ENCODE data around the gene AMOTL1. TPM values are rescaled to one million over a fixed set of nuclear protein-coding genes. Genes with fewer than 3 reads are reported as not detected.

Gene AMOTL1
- total RNA-seq, 1 donor from 2014 or later, result 22.6 TPM

DNA sequence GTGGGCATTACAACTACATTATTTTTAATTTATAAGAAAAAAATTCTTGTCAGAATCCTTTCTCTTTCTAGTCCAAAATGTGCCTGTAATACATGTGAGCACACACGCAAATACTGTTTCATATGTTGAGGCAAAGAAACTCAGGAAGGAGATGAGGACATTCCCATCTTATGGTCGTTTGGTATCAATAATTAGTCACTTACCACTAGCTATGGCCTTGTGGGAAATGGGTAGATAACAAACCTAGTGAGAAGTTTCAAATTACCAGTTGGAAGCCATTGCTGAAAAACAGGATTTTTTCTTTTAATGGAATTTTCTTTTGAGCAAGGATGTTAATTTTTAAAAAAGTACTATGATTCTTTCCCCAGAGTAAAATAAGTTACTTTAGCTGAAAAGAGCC, 25.7 kb downstream of the AMOTL1 start:
- H3K36me3 Mint-ChIP-seq, result peaks cover 20% of the 10 kb centered on the region
- no peaks in the 10 kb centered on the region for H3K9me3 ChIP-seq (ENCODE audit: low read depth)
- H3K9me3 Mint-ChIP-seq, result no peaks in the 10 kb centered on the region
- H3K79me2 ChIP-seq (ENCODE audit: low read depth), result peaks cover 86% of the 10 kb centered on the region
- no peak overlapping the region for H3K4me2 ChIP-seq
- H3F3A ChIP-seq (ENCODE audit: low read depth), result no peaks in the 10 kb centered on the region
- TF ChIP-seq EZH2phosphoT487 (IDR thresholded peaks at IDR 0.05) (no peak), EZH2 (IDR thresholded peaks at IDR 0.05) (no peak), CTCF (IDR thresholded peaks at IDR 0.05) (no peak)
- H3K27ac Mint-ChIP-seq, result no peak overlapping the region
- H3K4me1 Mint-ChIP-seq, result peaks cover 9% of the 10 kb centered on the region
- no peak overlapping the region for H3K4me3 ChIP-seq
- H3K27me3 ChIP-seq, result no peaks in the 10 kb centered on the region
- H4K20me1 ChIP-seq (ENCODE audit: low read depth), result peaks cover 68% of the 10 kb centered on the region
- no peak overlapping the region for H3K27ac ChIP-seq
- H3K36me3 ChIP-seq, result no peaks in the 10 kb centered on the region
- H3K4me1 ChIP-seq, result no peaks in the 10 kb centered on the region
- no peak overlapping the region for H2AFZ ChIP-seq (replicated peaks)
- no peak overlapping the region for H3K9ac ChIP-seq
- DNase-seq (ENCODE audit: low spot score), result no peak
- no peaks in the 10 kb centered on the region for H3K27me3 Mint-ChIP-seq (ENCODE audit: insufficient read depth, low read depth)
- no peak overlapping the region for H3K4me3 Mint-ChIP-seq

DNA sequence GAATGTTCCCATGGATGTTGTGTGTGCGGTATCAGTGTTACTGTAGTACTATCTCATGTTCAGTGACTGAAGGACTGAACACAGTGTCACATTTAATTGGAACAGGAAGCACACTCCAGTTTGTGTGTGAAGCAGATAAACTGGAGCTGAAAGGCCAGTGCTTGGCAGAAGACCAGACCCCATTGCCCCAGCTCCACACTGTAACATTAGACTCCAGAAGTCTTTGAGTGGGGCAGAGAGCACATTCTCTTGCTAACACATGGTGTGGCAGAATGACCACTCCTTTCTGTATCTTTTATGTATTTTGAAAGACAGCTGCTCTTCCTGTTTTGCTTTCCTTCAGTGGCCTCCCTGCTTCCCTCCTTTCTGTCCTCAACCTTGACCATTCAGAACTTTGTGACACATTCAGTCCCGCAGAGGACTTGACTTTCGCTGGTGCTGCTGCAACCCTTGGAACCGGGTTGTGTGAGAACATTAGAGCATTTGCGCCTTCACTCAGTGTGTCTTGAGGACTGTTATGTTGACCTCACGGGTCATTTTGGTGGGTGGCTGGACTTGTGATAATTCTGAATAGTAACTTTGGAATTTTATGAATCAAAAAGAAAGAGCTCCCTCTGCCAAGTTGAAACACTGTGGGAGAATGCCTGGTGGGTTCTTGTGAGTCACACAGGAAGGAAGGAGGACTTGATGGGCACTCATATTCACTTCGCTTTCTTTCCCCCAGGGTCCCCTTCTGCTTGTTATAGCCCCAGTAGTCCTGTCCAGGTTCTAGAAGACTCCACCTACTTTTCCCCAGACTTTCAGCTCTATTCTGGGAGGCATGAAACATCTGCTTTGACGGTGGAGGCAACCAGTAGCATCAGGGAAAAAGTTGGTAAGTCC, 26.4 kb downstream of the AMOTL1 start:
- H3K4me1 ChIP-seq, result no peaks in the 10 kb centered on the region
- no peaks in the 10 kb centered on the region for H3K27me3 ChIP-seq
- H3K79me2 ChIP-seq (ENCODE audit: low read depth), result peaks cover 79% of the 10 kb centered on the region
- no peak overlapping the region for H3K27ac ChIP-seq
- H3K4me3 ChIP-seq, result no peak overlapping the region
- H3K27ac Mint-ChIP-seq, result no peak overlapping the region
- H3K27me3 Mint-ChIP-seq (ENCODE audit: insufficient read depth, low read depth), result no peaks in the 10 kb centered on the region
- H4K20me1 ChIP-seq (ENCODE audit: low read depth), result peaks cover 63% of the 10 kb centered on the region
- H3K4me1 Mint-ChIP-seq, result peaks cover 9% of the 10 kb centered on the region
- H3K36me3 Mint-ChIP-seq, result peaks cover 20% of the 10 kb centered on the region
- H3K4me2 ChIP-seq, result no peak overlapping the region
- DNase-seq (ENCODE audit: low spot score), result no peak
- H3K9ac ChIP-seq, result no peak overlapping the region
- TF ChIP-seq CTCF (IDR thresholded peaks at IDR 0.05), result no peak
- TF ChIP-seq EZH2phosphoT487 (IDR thresholded peaks at IDR 0.05), result no peak
- no peaks in the 10 kb centered on the region for H3K36me3 ChIP-seq
- H3F3A ChIP-seq (ENCODE audit: low read depth), result no peaks in the 10 kb centered on the region
- H2AFZ ChIP-seq (replicated peaks), result no peak overlapping the region
- no peaks in the 10 kb centered on the region for H3K9me3 Mint-ChIP-seq
- H3K9me3 ChIP-seq (ENCODE audit: low read depth), result no peaks in the 10 kb centered on the region
- no peak overlapping the region for H3K4me3 Mint-ChIP-seq

DNA sequence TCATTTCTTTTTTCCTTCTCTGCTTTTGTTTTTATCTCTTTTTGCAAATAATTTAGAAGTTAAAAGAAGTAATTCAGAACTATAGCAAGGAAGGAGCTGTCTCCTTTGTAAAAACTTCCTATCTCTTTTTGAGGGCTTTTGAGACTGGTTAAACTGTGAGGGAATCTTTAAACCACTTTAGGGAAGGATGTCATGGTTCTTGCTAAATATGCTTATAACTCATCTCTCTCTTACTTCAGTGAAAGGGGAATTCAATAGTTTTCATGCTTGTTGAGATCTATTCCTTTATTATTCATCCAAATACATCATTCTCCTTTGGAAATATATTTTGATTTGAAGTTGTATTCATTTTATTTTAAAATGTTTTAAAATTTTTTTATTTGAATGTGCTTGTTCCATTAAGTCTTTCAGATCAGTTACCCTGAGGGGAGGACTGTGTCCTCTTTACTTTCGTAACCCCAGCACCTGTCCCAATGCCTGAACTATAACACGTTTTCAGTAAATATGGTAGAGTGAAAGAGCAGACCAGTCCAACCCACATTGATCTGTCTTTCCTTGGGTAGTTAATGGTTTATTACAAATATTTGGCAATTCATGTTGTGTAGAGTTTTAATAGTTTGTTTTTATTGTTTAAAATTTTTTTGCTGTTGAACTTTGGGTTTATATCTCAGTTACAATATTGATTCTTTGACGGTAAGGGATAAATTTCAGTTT, 27.5 kb downstream of the AMOTL1 start:
- no peak for TF ChIP-seq CTCF (IDR thresholded peaks at IDR 0.05)
- TF ChIP-seq EZH2 (IDR thresholded peaks at IDR 0.05), result no peak
- Mint-ChIP-seq H3K9me3 (no peaks in the 10 kb centered on the region), H3K27me3 (ENCODE audit: insufficient read depth, low read depth) (no peaks in the 10 kb centered on the region), H3K27ac (peak overlapping the region; percentile 43), H3K4me1 (peaks cover 9% of the 10 kb centered on the region), H3K4me3 (no peak overlapping the region), H3K36me3 (peaks cover 25% of the 10 kb centered on the region)
- no peak overlapping the region for H3K4me2 ChIP-seq
- DNase-seq (ENCODE audit: low spot score), result no peak
- H2AFZ ChIP-seq (replicated peaks), result no peak overlapping the region
- no peak overlapping the region for H3K27ac ChIP-seq
- no peaks in the 10 kb centered on the region for H3F3A ChIP-seq (ENCODE audit: low read depth)
- no peaks in the 10 kb centered on the region for H3K36me3 ChIP-seq
- H3K9ac ChIP-seq, result no peak overlapping the region
- H3K9me3 ChIP-seq (ENCODE audit: low read depth), result no peaks in the 10 kb centered on the region
- H3K4me1 ChIP-seq, result no peaks in the 10 kb centered on the region
- no peak overlapping the region for H3K4me3 ChIP-seq
- H3K27me3 ChIP-seq, result no peaks in the 10 kb centered on the region
- H3K79me2 ChIP-seq (ENCODE audit: low read depth), result peaks cover 69% of the 10 kb centered on the region
- H4K20me1 ChIP-seq (ENCODE audit: low read depth), result peaks cover 52% of the 10 kb centered on the region
